ENCODE data around the gene KHNYN. TPM values are rescaled to one million over a fixed set of nuclear protein-coding genes. Genes with fewer than 3 reads are reported as not detected.

The KHNYN gene
- total RNA-seq, 1 donor from 2014 or later: 38.1 TPM

Other genes starting within 250 kb of the KHNYN start
- 32.9 TPM for gene IPO4, start 241.1 kb upstream of the KHNYN start, total RNA-seq
- gene TM9SF1, start 234.5 kb upstream of the KHNYN start, total RNA-seq: 18.3 TPM
- gene TSSK4, start 224.3 kb upstream of the KHNYN start, total RNA-seq: 0.52 TPM
- 29.2 TPM for gene CHMP4A, start 216.5 kb upstream of the KHNYN start, total RNA-seq
- gene MDP1, start 213.9 kb upstream of the KHNYN start, total RNA-seq: 9.9 TPM
- gene NEDD8, start 197.6 kb upstream of the KHNYN start, total RNA-seq: 81.9 TPM
- gene GMPR2, start 197.0 kb upstream of the KHNYN start, total RNA-seq: 49.6 TPM
- gene TINF2, start 187.3 kb upstream of the KHNYN start, total RNA-seq: 34.4 TPM
- gene TGM1, start 166.8 kb upstream of the KHNYN start, total RNA-seq: 0.52 TPM
- 11.5 TPM for gene RABGGTA, start 158.4 kb upstream of the KHNYN start, total RNA-seq
- gene DHRS1, start 130.2 kb upstream of the KHNYN start, total RNA-seq: 6.3 TPM
- 22.4 TPM for gene NOP9, start 130.1 kb upstream of the KHNYN start, total RNA-seq
- gene CIDEB, start 122.0 kb upstream of the KHNYN start, total RNA-seq: 4.7 TPM
- 1.6 TPM for gene LTB4R2, start 119.8 kb upstream of the KHNYN start, total RNA-seq
- gene LTB4R, start 118.5 kb upstream of the KHNYN start, total RNA-seq: 2.1 TPM
- 9.9 TPM for gene ADCY4, start 94.9 kb upstream of the KHNYN start, total RNA-seq
- 1.6 TPM for gene RIPK3, start 90.0 kb upstream of the KHNYN start, total RNA-seq
- gene NFATC4, start 61.8 kb upstream of the KHNYN start, total RNA-seq: 21.4 TPM
- gene NYNRIN, start 31.0 kb upstream of the KHNYN start, total RNA-seq: 19.3 TPM
- under 0.01 TPM for gene CBLN3, start 286 bp upstream of the KHNYN start, total RNA-seq
- gene SDR39U1, start 12.8 kb downstream of the KHNYN start, total RNA-seq: 12.0 TPM
- gene CMA1, start 78.3 kb downstream of the KHNYN start, total RNA-seq: 0.52 TPM
- gene CTSG, start 146.3 kb downstream of the KHNYN start, total RNA-seq: 0.52 TPM
- gene GZMH, start 179.7 kb downstream of the KHNYN start, total RNA-seq: not detected
- 0.52 TPM for gene GZMB, start 204.2 kb downstream of the KHNYN start, total RNA-seq